ENCODE results near the gene CALM1. TPM values are rescaled to one million over a fixed set of nuclear protein-coding genes. Genes with fewer than 3 reads are reported as not detected.

Gene CALM1
- total and polyA plus RNA-seq, 10 of the 15 experiments (the other 5 are each of a cell fraction or from before 2014, with no cell fraction given) = 110 to 729 (median 261) TPM

GRCh38 chr14:90454041-90455000 lies 57.5 kb downstream of the CALM1 start (continued):
- no peak for TF ChIP-seq ZNF687 (IDR thresholded peaks at IDR 0.05)
- no peak for TF ChIP-seq ZNF384 (IDR thresholded peaks at IDR 0.05; ENCODE audit: borderline replicate concordance, low read depth, low read length)
- TF ChIP-seq KAT2A (conservative IDR thresholded peaks at IDR 0.05; ENCODE audit: control insufficient read depth, low read depth, low read length) = no peak

GRCh38 chr14:90455100-90455571 lies 58.3 kb downstream of the CALM1 start:
- DNase-seq (ENCODE audit: low read depth, low spot score) (no peak), ATAC-seq (no peak)
- intact Hi-C loops (cut with micrococcal nuclease; ENCODE audit: unreplicated experiment) = no loop called here

More at GRCh38 chr14:90455100-90455571, 58.3 kb downstream of the CALM1 start:
- 73% methylated on average over 21 of the region's 21 CpGs for whole genome bisulfite sequencing (ENCODE audit: insufficient coverage, insufficient replicate concordance, low lambda C conversion rate, missing lambda C conversion rate)
- Histone ChIP-seq H3K4me1 (ENCODE audit: control insufficient read depth, insufficient read depth, low read length) (peaks cover 13% of the 10 kb centered on the region), H3K36me3 (ENCODE audit: control insufficient read depth in 2 of 2, insufficient read depth in 2 of 2, low read length in 1 of 2) (no peaks in the 10 kb centered on the region), H3K4me2 (ENCODE audit: control insufficient read depth, insufficient read depth) (no peak overlapping the region), H3K27me3 (replicated peaks in 1 of 2; ENCODE audit: control insufficient read depth in 2 of 2, insufficient read depth in 2 of 2, low read length in 1 of 2) (no peaks in the 10 kb centered on the region), H3K9ac (ENCODE audit: control insufficient read depth, insufficient read depth, low read length) (no peak overlapping the region), H2AFZ (ENCODE audit: control insufficient read depth, low read depth, low read length) (no peak overlapping the region), H4K20me1 (ENCODE audit: control insufficient read depth, insufficient read depth) (no peaks in the 10 kb centered on the region), H3K9me3 (replicated peaks; ENCODE audit: control insufficient read depth, insufficient read depth, low read length) (no peaks in the 10 kb centered on the region), H3K27ac (ENCODE audit: control insufficient read depth, insufficient read depth) (no peak overlapping the region), H3K4me3 (no peak overlapping the region), H3K79me2 (ENCODE audit: control insufficient read depth, insufficient read depth, low read length) (no peaks in the 10 kb centered on the region)
- ChIA-PET SMC1A (ENCODE audit: uncharacterized antibody, unreplicated experiment) (no interaction called here), RAD21 (ENCODE audit: unreplicated experiment) (no interaction called here), POLR2A (no interaction called here), CTCF (interaction anchor here (1.7 kb wide), 1 partner anchor 304 kb away, joined by 3 read pairs; no protein-coding TSS in a partner anchor)
- no peak for FAIRE-seq
- BruUV-seq (replicated peaks) = no TSS peak
- no peak for TF ChIP-seq BMI1 (IDR thresholded peaks at IDR 0.05; ENCODE audit: borderline replicate concordance)
- no peak for TF ChIP-seq CHD2 (IDR thresholded peaks at IDR 0.05; ENCODE audit: borderline replicate concordance, low read depth, low read length)
- TF ChIP-seq ZNF384 (IDR thresholded peaks at IDR 0.05; ENCODE audit: borderline replicate concordance, low read depth, low read length) = no peak
- no peak for TF ChIP-seq CREB1 (IDR thresholded peaks at IDR 0.05; ENCODE audit: low read depth)
- no peak for TF ChIP-seq NR2F1 (conservative IDR thresholded peaks at IDR 0.05)
- TF ChIP-seq EED (IDR thresholded peaks at IDR 0.05; ENCODE audit: low read depth) = no peak
- TF ChIP-seq BCL11A (IDR thresholded peaks at IDR 0.05; ENCODE audit: low read depth, low read length) = no peak
- no peak for TF ChIP-seq TBL1XR1 (IDR thresholded peaks at IDR 0.05; ENCODE audit: low read depth, low read length)
- TF ChIP-seq PRDM15 (CRISPR knock-in tag; IDR thresholded peaks at IDR 0.05) = no peak
- in situ Hi-C loops (cut with MboI) = no loop called here

Measured in GM12878 (cell line).